Inferior parietal cortex (tissue), 1 donor: ENCODE data around the gene LIME1.

Experiments used
- DNase-seq: peaks from one replicate; pipeline ENCODE4 v3.0.0-alpha.2; 2016; ENCODE audit errors: extremely low spot score

The LIME1 gene

DNA sequence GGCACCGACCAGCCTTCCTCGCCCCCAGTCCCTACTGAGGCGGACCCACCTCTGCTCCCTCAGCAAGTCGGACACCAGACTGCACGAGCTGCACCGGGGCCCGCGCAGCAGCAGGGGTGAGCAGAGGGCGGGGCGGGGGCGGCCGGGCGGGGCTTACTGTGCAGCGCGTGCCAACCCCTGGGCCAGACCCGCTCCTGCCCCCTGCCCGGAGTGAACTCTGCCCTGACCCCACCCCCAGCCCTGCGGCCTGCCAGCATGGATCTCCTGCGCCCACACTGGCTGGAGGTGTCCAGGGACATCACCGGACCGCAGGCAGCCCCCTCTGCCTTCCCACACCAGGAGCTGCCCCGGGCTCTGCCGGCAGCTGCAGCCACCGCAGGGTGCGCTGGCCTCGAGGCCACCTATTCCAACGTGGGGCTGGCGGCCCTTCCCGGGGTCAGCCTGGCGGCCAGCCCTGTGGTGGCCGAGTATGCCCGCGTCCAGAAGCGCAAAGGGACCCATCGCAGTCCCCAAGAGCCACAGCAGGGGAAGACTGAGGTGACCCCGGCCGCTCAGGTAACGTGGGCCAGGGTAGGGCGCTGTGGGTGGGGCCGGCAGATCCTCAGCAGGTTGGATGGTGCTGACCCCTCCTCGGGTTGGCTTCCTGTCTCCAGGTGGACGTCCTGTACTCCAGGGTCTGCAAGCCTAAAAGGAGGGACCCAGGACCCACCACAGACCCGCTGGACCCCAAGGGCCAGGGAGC is 1.7 kb downstream of the LIME1 start:
- DNase-seq: no peak

- no peak for DNase-seq
Observed at GRCh38 chr20:63738687-63739129, 2.2 kb downstream of the LIME1 start.

DNA sequence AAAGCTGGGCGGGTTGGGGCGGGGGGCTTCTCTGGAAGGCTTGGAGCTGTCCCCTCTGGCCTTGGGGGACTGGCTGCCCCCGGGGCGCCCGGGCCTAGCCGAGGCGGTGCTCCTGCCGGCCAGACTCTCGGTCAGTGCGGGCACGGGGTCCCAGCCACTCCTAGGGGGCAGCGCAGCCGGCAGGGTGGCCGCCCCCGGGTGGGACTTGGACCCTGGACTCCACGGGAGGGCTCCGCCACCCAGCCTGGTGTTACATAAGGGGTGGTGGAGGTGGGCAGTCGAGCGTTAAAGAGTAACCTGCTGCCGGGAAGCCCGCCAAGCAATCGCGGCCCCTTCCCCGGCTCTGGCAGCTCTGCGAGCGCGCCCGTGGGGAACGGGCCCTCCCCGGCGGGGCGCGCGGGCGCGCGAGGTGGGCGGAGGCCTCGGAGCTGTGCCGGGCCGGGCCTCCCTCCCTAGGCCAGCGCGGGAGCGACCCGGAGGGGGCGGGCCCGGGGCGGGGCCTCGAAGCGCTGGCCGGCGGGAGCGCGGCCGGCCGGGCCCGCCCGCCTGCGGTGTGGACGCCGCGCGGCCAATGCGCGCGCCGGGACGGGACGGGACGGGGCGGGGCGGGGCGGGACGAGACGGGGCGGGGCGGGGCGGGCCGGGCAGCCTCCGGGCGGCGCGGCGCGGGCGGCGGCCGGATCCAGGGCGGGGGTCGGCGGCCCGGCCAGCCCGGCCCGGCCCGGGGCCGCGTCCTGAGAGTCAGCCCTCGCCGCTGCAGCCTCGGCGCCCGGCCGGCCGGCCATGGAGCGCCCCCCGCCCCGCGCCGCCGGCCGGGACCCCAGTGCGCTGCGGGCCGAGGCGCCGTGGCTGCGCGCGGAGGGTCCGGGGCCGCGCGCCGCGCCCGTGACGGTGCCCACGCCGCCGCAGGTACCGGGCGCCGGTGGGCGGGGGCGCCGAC is 2.9 kb downstream of the LIME1 start, which contains the start of gene SLC2A4RG:
TSS of gene SLC2A4RG (plus strand) at position 647 of the 940 bp plus-strand sequence. CDS start at position 784, 137 bp downstream.
- peak; percentile 69 for DNase-seq

- DNase-seq: no peak
Observed at GRCh38 chr20:63740070-63740626, 3.7 kb downstream of the LIME1 start.

DNA sequence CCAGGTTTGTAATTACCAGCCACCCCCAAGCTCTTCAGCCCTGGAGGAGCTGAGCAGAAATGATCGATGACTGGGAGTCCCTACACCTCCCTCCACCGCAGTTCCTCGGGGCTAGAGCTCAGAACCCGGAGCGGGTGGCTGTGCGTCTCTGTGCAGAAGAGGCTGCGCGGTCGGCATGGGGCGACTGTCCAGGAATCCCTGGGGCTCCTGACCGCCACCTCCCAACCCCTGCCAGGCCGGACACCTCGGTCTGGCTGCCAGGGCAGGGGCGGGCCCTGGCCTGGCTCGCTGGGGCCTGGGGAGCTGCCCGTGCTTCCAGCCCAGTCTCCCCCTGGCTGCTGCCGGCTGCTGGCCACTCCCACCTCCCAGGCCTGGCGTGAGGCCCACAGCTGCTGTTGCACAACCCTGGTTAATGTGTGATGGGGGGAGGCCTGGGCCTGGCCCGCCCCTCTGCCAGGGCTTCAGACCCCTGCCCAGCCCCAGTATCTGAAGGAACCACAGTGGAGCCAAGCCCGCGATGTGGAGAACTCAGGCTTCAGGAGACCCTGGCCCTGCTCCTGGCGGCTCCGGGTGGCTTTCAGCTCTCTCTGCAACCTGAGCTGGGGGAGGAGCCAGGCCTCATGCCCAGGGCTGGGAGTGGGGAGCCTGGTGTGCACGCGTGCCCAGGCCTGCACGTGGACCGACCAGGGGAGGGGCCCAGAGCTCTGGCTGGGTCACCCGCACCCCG is 4.3 kb downstream of the LIME1 start:
- peak; percentile 51 for DNase-seq

DNA sequence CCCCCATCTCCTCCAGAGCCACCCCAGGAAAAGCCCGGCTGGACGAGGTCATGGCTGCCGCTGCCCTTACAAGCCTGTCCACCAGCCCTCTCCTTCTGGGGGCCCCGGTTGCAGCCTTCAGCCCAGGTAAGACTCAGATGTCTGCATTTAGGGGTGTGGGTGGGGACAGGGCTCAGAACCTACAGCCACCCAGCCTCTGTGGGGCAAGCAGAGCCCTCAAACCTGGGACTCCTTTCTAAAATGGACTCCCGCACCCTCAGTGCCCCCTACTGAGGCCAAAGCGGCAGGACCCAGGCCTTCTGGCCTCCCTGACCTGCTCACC is 4.9 kb downstream of the LIME1 start:
- no peak for DNase-seq

DNA sequence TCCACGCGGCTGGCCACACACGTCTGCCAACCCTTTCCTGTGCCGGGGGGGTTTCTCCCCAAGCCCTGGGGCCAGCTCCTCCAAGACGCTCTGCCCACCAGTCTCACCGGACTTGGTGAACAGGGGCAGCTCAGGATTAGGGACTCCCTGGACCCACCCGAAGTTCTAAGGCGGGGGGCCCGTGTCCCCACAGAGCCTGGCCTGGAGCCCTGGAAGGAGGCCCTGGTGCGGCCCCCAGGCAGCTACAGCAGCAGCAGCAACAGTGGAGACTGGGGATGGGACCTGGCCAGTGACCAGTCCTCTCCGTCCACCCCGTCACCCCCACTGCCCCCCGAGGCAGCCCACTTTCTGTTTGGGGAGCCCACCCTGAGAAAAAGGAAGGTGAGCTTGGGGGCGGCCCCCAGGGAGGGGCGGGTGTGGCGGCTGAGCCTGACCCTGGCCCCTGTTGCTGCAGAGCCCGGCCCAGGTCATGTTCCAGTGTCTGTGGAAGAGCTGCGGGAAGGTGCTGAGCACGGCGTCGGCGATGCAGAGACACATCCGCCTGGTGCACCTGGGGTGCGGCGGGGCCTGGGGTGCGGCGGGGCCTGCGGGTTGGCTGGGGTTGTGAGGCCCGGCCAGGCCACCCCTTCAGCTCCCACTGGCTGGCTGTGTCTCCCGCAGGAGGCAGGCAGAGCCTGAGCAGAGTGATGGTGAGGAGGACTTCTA is 5.4 kb downstream of the LIME1 start:
- DNase-seq: no peak

DNA sequence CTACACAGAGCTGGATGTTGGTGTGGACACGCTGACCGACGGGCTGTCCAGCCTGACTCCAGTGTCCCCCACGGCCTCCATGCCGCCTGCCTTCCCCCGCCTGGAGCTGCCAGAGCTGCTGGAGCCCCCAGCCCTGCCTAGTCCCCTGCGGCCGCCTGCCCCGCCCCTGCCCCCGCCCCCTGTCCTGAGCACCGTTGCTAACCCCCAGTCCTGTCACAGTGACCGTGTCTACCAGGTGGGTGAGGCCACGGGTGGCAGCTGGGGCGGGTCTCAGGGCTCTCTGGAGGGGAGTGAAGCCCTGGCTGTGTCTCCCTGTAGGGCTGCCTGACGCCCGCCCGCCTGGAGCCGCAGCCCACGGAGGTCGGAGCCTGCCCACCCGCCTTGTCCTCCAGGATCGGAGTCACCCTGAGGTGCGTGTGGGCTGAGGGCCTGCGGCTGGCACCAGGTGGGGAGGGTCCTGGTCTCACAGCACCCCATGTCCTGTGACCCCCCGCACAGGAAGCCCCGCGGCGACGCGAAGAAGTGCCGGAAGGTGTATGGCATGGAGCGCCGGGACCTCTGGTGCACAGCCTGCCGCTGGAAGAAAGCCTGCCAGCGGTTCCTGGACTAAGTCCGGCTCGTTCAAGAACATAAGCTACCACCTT is 6.0 kb downstream of the LIME1 start:
- DNase-seq: no peak

DNA sequence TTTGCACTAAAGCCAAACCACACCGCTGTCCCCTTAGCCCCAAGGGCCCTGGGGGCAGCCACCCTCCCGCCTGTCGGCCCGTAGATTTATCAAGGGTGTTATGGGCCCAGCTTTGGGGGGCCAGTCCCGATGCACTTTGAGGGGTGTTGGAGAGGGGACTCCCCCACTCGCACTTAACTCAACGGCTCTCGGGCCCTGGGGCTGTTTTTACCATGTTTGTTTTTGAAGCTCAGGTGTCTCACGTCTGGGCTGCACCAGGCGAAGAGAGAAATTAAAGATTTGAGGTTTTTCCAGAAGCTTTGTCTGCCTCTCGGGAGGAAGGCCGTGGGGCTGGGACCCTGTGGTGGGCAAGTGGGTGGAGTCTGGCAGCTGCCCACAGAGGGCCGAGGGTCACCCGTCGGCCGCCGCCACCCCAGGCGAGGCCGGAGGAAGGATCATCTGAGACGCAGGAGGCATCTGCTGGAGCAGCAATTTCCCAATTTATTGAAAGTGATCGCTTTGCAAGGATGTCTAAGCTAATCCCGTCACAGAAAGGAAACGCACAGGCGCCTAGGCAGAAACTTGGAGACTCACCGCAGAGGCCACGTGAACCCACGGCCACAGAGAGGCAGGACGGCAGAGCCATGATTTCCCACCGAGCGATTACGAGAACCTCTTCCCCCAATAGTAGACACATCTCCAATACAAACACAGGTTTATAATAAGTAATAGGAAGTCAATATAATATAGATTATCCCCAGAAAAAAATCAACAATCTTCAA is 6.9 kb downstream of the LIME1 start:
- DNase-seq: no peak

DNA sequence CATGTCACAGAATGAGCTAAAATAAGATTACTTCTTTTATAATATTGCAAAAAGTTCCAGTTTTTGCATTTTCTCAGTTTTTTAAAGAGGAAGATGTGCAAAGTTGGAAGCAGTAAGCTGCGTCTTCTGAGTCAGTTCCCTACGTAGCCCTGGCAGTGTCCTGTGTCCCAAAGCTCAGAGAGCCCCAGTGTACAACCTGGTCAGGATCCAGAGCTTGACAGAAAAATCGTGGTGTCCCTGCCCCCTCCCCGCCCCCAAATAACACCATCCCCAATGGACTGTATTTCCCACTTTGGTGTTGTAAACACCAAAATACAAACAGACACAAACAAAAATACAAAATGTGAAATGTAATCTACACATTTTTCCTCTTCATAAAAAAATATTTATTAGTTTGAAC is 7.7 kb downstream of the LIME1 start:
- no peak for DNase-seq

DNA sequence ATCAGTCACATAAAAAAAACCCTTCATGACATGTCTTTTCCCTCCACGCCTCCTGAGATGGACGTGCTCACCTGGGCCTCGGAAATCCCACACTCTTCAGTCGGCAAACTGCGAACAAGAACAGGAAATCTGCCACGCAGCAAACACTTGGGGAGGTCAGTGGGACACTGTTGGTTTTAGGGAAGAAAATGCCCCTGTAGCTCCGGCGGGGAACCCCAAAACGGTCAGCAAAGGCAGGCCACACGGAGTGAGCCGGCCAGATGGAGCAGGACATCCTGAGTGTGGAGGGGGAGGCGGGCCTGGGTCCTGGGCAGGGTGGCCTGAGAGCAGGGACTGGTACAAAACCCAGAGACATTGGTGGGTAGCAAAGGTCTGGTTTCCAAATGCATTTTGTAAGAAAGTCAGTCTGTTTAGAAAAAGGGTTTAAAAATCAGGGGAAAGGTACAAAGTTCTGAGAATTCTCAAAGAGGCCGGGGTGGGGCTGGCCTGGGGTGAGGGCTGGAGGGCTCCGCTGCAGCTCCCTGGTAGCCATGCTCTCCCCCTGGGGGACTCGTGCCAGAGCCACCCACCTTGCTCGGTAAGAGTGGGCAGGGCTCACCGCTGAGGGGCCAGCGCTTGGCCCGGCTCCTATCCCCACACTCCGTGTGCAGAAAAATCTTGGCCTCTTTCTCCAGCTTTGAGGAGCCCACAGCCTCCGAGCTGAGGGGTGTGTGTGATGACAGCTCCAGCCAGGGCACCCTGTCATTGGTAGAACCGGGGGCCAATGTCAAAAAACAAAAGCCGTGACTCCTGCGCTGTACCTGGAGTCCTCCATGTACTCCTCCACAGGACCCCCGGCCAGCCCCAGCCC is 8.3 kb downstream of the LIME1 start:
- no peak for DNase-seq

- DNase-seq: no peak
Observed at GRCh38 chr20:63745424-63745805, 9.0 kb downstream of the LIME1 start.

DNA sequence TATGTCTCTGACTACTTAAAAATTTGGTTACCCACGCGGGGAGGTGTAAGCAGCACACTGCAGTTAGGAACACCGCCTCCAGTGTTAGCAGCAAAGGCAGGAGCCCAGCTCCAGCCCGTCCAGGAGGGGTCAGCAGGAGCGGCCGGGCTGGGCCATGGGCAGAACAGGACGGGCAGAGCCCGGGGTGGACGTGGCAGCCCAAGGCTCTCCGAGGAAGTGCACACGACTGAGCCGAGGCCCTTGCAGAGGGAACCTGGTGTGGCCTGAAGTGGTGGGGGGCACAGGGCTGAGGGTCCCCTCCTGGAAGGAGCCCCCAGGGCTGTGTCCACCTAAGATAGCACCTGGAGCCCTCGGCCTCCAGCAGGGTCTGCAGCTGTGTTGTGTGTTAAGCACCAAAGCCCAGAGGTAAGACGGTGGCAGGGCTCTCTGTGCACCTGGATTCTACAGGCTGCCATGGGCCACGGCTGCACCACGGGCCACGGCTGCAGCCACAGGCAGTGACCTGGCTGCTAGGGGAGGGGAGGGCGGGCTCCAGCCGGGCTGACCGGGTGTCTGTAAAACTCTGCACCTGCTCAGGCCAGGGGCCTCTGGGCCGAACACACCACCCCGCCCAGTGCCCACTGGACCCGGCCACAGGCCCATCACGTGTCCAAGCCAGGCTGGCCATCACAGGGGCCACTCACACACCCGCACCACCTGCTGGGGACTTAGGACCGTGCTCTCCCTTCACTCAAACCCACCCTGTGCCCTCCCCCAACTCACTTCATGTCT is 9.7 kb downstream of the LIME1 start:
- DNase-seq: no peak

DNA sequence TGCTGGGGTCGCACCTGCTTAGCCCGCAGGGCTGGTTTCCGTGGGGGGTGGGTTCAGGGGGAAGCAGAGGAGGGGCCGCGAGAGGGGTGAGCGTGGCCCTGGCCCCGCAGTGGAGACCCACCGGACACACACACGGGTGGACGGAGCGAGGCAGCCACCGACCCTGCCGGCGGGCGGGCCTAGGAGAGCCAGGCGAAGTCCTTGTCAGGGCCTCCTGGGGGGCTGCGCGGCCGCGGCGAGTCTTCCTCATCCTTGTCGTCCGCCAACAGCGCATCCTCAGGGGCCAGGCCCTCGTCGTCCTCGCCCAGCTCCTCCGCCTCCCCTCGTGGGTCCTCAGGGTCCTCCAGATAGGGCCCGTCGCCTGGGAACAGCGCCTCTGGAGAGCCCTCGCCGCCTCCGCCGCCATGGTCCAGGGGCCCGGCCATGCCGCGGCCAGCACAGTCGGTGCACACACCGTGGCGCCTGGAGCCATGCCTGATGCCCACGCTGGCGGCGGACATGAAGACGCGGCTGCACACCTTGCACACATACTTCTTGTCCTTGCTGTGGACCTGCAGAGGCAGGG is 10.4 kb downstream of the LIME1 start:
- no peak for DNase-seq

DNA sequence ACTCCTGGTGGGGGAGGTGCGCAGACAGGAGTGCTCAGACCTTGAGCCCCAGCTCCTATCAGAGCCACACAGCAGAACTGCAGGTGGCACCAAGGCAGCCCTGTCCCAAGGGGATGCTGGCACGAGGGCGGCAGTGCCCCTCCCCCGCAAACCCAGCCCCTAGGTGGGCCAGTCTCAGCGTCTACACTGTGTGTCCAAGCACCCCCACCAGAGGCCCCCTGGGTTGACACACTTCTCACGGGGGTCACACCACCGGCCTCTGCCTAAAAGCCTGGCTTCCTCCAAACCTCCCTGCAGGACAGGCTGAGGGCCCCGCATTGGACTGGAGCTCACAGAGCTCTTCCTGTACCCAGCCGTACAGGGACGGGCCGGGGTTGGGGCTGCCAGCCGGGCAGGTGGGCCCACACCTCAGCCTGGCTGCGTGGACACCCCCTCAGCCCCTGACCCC is 11.2 kb downstream of the LIME1 start:
- no peak for DNase-seq

DNA sequence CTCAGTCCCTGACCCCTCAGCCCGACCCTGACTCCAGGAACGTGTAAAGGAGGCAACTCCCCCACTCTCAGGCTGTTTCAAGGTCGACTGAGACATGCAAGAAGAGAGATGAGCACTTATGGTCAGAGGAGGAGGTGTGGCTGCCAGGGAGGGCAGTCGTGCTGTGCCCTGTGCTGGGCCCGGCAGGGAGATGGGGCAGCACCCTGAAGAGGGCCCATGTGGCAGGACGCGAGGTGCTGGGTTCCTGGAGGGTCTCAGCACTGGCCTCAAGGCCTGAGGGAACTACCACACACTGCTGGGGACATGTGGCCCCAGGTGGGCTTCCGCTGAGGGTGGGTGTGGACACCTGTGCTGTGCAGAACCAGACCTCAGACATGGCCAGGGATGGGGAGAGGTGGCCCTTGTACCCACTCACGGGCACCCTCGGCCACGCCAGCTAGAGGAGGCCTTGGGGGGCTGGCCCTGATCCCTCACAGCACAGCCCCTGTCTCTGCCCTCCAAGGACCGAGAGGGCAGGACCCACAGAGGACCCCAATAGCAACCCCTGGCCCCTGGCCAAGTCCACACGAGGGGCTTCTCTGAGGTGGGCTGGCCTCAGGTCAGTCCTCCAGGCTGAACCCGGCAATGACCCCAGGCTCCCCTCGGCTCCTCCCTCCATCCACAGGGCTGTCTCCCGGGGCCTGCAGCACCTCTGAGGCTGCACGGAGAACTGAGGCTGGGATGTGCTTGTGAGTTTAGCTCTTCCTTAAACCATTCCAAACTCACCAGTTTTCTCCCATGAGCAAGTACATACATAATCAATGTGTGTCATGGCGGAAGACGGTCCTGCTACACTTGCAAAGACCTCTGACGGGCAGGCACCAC is 11.8 kb downstream of the LIME1 start:
- DNase-seq: no peak

DNA sequence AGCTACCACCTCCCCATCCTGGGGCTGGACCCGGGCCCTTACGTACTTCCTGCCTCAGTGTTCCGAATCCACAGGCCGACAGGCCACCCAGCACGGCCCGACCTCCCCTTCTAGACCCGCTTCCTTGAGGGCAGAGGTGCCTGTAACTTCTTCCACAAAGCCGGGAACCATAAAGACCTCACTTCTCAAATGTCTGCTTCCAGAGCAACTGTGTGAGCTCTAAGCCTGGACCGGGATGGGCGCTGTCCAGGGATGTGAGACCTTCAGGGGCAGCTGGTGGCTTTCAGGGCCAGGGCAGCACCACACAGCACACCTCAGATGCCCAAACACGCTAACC is 12.4 kb downstream of the LIME1 start:
- no peak for DNase-seq
